NCI-H526 treated with DMSO at 0.1 percent for 48 hours (cell line): ENCODE data around the gene AAK1.
"Not testable (repeated sequence)": the region's sequence is repeated elsewhere in the genome, so short reads cannot be mapped to it uniquely, and the experiment has no call there.

Experiments used
- DNase-seq: peaks from one replicate; lab custom pipeline; 2025; lab: John Stamatoyannopoulos, UW

Gene AAK1

DNA sequence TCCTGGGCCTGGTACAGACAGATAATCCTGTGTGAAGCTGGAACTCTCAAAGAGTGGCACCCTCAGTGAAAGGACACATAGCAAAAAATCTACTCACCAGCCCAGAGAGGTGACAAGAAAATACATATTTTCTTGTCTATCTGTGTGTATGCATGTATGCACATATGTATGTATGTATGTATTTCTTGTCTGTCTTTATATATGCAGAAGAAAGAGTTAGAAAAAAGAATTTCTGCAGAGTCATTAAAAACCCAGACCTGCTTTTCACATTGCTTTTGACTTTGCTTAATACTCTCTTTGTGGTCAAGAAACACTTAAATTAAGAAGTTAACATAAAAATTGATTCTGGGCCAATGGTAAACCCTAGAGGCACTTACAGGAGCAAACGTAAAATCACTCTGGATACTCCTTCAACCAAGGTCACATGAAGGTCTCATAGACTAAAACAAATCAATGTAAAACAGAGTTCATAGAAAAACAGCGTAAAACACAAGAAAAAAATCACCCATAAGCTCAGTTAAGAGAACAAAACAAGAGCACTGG lies 16.5 kb upstream of the AAK1 start:
- no peak for DNase-seq

DNA sequence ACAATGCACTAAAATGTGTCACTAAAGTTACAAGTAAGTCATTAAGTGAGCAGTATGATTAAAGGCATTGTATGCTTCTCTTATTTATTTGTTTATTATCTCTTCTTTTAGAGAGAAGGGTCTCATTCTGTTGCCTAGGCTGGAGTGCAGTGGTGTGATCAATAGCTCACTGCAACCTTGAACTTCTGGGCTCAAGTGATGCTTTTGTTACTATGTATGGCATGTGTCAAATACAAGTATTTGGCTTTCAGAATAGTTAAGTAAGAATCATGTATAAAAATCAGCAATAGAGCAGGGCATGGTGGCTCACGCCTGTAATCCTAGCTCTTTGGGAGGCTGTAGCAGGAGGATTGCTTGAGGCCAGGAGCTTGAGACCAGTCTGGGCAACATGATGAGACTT lies 15.8 kb upstream of the AAK1 start:
- no peak for DNase-seq

DNA sequence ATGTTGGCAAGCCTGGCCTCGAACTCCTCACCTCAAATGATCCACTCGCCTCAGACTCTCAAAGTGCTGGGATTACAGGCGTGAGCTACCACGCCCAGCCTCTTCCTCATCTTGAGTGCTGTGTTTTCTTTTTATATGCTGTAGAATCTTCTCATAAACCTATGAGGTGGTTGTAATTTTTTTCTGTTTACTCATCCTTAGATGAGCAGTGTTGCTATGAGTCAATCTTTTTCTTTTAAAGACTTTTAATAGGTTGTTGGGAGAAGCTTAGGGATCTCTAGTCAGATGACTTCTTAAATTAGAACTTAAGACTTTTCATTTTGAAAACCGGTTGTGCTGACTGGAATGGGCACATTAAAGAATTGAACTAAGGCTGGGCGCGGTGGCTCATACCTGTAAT lies 8.7 kb upstream of the AAK1 start:
- no peak for DNase-seq

DNA sequence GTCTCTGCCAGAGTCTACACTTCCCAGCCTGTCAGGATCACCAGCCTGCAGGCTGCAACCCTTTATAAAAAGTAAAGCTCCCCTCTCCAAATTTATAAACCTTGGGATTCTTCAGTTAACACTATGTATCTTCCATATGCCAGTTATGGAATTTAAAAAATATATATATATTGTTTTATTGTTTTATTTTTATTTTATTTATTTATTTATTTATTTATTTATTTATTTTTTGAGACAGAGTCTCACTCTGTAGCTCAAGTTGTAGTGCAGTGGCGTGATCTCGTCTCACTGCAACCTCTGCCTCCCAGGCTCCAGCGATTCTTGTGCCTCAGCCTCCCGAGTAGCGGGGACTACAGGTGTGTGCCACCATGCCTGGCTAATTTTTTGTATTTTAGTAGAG lies 3.7 kb upstream of the AAK1 start:
- not testable (repeated sequence) for DNase-seq

DNA sequence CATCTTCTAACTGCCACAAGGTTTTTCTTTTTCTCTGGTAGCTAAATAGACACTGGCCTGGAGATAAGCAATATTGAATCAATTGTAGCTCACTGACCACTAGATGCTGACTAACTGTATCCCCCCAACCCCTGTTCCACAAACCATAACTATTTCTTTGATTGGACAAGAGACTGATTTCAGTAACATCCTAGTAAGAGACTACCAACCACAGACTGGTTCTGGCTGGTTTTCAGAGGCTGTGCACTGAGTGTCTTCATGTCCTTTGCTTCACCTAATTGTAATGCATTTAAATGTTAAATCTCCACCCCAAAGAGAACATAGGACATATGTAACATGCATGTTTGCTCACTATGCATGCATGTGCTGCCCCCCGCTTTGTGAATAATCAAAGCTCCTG lies 3.2 kb upstream of the AAK1 start:
- no peak for DNase-seq

DNA sequence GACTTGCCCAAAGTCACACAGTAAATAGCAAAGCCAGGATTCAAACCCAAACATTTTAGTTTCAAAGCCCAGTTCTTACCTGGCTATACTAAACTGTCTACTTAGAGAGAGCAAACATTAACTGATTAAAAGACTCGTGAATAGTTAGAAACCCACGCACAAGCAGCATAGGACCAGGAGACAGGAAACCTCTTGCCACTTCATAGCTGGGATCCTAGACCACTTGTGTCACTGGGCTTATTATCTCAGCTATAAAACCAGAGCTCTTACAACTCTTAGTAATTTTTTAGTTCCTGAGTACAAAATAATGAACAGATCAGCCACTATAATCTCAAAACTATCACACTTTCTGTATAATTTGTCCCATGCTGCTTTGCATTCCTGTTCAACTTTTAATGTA lies 2.4 kb upstream of the AAK1 start:
- DNase-seq: no peak

DNA sequence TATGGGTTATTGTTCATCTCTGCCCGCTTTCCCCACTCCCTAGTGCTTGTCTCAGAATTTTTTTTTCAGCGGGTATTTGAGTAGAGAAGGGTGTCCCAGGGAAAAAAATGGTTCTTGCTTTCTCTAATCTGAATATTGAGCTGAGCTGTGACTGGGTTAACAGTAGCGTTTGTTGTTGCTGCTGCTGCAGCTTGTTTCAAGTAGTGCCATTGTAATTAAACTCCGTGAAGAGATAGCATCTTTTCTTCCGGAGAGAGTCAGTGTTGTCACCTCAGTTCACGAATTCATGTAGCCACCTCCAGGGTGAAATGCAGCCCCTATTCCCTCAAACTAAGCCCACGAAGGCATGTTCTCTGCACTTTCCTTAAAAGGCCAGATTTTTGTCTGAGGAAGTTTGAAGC lies 1.5 kb upstream of the AAK1 start:
- peak; percentile 21 for DNase-seq

DNA sequence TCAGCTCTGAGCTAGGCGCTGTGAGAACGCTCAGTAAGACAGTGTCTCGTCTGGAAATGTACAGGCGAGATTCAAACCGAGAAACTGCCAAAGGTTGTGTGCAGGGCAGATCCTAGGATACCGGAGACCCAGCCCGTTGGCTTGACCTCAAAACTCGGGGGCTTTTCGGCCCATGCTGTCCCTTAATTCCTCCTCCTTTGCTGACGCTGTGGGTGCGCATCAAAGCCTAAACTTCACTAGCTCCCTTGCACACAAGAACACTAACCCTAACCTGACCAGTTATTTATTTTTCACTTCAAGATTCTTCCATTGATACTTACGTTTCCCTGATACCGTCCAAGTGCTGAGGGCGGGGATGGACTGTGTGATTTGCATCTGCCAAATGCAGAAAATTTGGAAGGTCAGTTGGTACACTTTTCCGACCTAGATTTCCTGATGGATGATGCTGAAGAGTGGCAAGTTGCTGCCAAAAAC lies 1.0 kb upstream of the AAK1 start:
- DNase-seq: no peak

DNA sequence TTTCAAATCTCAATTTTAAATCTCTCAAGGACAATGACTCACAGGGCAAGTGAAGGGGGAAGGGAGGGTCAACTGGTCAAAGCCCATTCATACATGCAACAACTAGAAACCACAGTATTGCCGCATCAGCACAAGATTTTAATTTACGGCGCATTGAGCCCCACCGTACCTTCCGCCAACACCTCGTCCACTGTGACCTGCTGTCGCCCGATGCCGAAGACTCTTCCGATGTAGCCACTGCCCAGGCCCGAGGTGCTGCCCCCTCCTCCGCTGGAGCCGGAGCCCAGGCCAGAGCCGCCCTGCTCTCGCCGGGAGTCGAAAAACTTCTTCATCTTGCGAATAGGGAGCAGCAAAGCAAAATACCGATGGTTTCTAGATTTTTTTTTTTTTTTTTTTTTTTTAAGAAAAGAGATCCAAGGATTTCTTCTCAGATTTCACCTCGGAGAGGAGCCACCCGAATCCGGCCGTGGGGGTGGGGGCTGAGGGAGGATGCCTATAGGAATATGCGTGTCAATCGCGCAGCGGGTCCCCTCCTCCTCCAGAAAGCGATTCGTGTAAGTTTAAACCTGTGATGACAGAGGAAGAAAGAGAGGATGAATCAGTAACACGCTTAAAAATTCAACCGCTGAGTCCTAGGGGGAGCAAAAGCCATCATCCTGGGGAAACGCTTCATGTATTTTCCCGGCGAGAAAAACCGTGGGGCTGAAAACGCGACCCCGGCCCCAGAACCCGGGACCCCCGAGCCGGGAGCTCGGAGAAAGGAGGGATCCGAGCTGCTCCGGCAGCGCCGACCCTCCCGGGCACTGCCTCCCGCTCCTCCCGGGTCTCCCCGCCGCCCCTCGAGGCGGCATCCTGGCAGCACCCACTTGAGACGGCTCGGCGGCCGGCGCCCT lies 584 bp downstream of the AAK1 start:
- peak; percentile 35 for DNase-seq

DNA sequence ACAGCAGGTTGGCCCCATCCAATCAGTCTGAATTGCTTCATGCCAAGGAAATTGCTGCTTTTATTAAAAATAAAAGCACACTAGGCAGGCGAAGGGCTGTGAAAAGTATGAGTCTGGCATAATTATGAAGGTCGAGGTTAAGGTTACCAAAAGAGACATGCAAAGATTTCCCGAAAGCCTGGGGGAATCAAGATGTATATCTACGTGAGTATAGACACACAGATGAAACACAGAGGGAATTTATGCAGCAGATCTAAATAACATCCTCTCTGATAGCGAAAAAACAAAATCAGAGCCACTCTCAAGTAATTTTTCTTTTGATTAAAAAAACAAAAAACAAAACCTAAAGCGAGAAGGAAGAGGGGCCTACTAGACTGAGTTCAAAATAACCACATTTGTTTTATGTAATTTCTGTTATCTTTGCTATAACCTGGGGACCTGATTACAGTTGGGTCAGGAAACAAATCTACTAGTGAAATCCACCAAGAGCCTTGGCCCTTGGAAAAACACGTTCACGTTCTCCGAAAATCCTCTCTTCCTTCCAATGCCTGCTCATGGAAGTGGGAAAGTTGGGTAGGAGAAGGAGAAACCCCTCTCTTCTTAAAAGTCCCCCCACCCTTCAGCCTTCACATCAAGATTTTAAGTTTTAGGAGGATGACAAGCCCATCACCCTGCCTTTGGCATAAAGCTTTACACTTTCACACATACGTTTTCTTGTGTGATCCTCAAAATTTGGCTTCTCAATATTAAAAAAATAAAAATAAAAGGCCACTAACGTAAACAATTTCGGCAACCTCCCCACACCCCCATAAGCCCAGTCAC lies 1.4 kb downstream of the AAK1 start:
- no peak for DNase-seq

DNA sequence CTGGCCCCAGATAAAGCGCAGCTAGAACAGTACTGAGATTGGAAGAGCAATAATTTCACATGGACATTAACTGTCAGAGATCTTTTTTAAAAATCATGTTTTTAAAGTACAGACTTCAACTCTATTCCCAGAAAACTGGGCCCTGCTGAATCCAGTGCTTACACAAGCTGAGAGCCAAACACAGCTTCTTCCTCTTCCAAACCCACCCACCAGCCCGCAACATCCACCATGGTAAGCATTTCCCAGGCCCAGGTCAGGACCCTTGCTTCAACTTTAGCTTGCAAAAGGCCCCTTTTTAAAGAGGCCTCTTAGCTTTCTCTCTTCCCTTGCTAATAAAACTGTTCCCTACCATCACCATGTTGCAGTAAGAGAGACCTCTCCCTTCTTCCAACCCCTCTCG lies 2.1 kb downstream of the AAK1 start:
- no peak for DNase-seq

DNA sequence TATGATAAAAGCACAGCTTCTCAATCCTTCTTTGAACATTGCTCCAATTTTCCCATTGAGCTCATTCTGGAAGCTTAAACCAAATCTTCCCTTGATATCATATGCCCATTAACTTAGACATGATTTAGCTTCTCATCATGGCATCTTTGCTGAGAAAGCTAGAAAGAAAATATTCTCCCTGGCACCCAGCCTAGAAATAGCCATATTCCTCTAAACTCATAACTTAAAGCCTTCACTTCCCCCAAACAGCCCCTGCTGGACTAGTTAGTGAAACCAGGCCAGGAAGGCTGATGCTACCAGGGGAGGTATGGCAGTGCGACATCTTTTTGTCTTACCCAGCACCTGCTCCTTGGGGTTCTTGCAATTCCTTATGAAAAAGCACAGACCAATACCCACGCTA lies 4.3 kb downstream of the AAK1 start:
- no peak for DNase-seq

GRCh38 chr2:69638630-69639029 lies 4.9 kb downstream of the AAK1 start:
- DNase-seq: no peak

GRCh38 chr2:69637923-69638322 lies 5.6 kb downstream of the AAK1 start:
- DNase-seq: no peak

DNA sequence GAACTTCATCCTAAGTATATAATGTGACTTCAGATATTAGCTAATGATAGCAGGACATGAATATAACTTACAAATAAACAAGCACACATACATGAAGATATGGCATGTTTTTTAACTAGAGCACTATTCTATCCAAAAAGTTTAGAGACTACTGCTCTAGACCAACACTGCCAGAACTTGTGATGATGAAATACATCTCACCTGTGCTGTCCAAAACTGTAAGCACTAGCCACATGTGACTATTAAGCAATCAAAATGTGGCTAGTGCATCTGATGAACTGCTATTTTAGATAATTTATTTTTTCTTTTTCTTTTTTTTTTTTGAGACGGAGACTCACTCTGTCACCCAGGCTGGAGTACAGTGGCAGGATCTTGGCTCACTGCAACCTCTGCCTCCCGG lies 7.1 kb downstream of the AAK1 start:
- DNase-seq: no peak

DNA sequence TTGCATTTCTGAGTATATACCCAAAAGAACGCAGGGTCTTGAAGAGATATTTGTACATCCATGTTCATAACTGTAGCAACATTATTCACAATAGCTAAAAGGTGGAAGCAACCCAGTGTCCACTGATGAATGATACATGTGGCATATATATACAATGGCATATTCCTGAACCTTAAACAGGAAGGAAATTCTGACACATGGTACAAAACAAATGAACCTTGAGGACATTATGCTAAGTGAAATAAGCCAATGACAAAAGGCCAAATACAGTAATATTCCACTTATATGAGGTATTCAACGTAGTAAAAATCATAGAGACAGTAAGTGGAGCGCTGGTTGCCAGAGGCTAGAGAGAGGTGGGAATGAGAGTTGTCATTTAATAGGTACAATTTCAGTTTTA lies 8.1 kb downstream of the AAK1 start:
- no peak for DNase-seq

- DNase-seq: no peak
Observed at GRCh38 chr2:69634196-69634821, 9.2 kb downstream of the AAK1 start.

GRCh38 chr2:69631402-69631801 lies 12.1 kb downstream of the AAK1 start:
- DNase-seq: no peak

DNA sequence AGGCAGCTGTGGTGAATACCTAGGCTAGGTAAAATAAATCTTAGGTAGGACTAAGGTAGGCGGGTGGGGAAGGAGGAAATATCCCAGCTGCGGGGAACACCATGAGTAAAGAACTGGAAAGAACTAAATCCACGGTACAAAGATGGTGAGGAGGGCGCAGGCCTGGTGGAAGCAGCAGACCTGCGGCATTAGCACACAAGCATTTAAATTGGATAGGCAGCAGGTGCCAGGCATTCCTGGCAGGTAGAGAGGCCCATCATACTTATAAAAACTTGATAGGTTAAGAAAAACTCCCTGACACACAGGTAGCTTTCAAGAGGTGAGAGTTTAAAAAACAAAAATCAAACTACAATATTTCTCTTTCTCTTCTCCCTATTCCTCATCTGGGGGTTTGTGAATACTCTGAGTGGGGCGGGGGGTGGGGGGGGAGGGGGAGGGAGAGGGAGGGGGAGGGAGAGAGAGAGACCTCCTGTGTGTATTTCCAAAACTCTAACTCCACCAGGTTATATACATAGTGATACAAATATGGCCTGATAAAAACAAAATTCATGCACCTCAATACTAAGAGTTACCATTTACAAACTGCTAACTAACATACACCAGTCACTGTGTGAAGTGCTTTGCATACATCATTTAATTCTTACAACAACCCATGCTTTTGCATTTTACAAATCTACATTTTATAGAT lies 13.5 kb downstream of the AAK1 start:
- DNase-seq: no peak

- no peak for DNase-seq
Observed at GRCh38 chr2:69628325-69629021, 15.1 kb downstream of the AAK1 start.
